ENCODE measurements around the gene BCKDHB. TPM values are rescaled to one million over a fixed set of nuclear protein-coding genes. Genes with fewer than 3 reads are reported as not detected.
"Not testable (repeated sequence)": the region's sequence is repeated elsewhere in the genome, so short reads cannot be mapped to it uniquely, and the experiment has no call there.

The BCKDHB gene
- total and polyA plus RNA-seq, 2 donors (not counting 1 experiment from before 2014, with no cell fraction given): 9.6 to 20.1 TPM

GRCh38 chr6:80287607-80288006, 181.1 kb downstream of the BCKDHB start:
- Histone ChIP-seq H3K9me3 (ENCODE audit: control extremely low read depth in 1 of 3, control insufficient read depth in 2 of 3, insufficient read depth in 1 of 3, low read length in 2 of 3) (peaks cover 0 to 13% (median under 1%) of the 10 kb centered on the region in 3 donors), H3K27ac (ENCODE audit: low read length in 2 of 2) (no peak overlapping the region), H2AFZ (ENCODE audit: insufficient read depth, low read depth, low read length, poor library complexity, severe bottlenecking) (no peak overlapping the region), H3K4me2 (replicated peaks; ENCODE audit: low read depth, low read length, poor library complexity, severe bottlenecking) (no peak overlapping the region), H3K27me3 (replicated peaks in 1 of 4; ENCODE audit: control extremely low read depth in 1 of 4, control insufficient read depth in 3 of 4, insufficient read depth in 4 of 4, low read length in 3 of 4) (no peaks in the 10 kb centered on the region), H3K4me1 (ENCODE audit: control insufficient read depth in 2 of 2, insufficient read depth in 2 of 2, low read length in 2 of 2) (no peaks in the 10 kb centered on the region), H3K9ac (ENCODE audit: low read length) (no peak overlapping the region), H3K79me2 (ENCODE audit: control insufficient read depth, insufficient read depth, low read length) (no peaks in the 10 kb centered on the region), H3K4me3 (ENCODE audit: control extremely low read depth in 1 of 5, extremely low read depth in 1 of 5, insufficient read depth in 1 of 5, low read depth in 2 of 5, low read length in 4 of 5) (no peak overlapping the region), H3K36me3 (replicated peaks in 1 of 2; ENCODE audit: control extremely low read depth in 1 of 2, control insufficient read depth in 1 of 2, extremely low read depth in 1 of 2, insufficient read depth in 2 of 2, low read length in 1 of 2) (no peaks in the 10 kb centered on the region), H4K20me1 (ENCODE audit: control insufficient read depth, insufficient read depth, low read length, poor library complexity, severe bottlenecking) (no peaks in the 10 kb centered on the region)
- ATAC-seq (ENCODE audit: low read depth) (no peak), DNase-seq (no peak)
- H3K27ac Mint-ChIP-seq: no peak overlapping the region
- no peaks in the 10 kb centered on the region for H3K27me3 Mint-ChIP-seq
- CTCF ChIA-PET: interaction anchor here (0.6 kb wide), 1 partner anchor 45 kb away, joined by 4 read pairs; no protein-coding TSS in a partner anchor
- WGBS (ENCODE audit: insufficient coverage): 80% methylated on average over 1 of the region's 3 CpGs
- H3K4me1 Mint-ChIP-seq: no peaks in the 10 kb centered on the region
- POLR2A ChIA-PET: no interaction called here
- H3K9me3 Mint-ChIP-seq (ENCODE audit: insufficient read depth): peaks cover 2% of the 10 kb centered on the region
- TF ChIP-seq EZH2 (IDR thresholded peaks at IDR 0.05; ENCODE audit: borderline replicate concordance, insufficient read depth, low read depth, low read length, poor library complexity, severe bottlenecking): no peak
- TF ChIP-seq CTCF (IDR thresholded peaks at IDR 0.05): no peak
- no peak overlapping the region for H3K4me3 Mint-ChIP-seq
- intact Hi-C loops (cut with micrococcal nuclease): no loop called here

GRCh38 chr6:80289727-80290126, 183.3 kb downstream of the BCKDHB start:
- H3K9me3 ChIP-seq (ENCODE audit: control extremely low read depth in 1 of 3, control insufficient read depth in 2 of 3, insufficient read depth in 1 of 3, low read length in 2 of 3): peaks cover 0 to 26% (median 11%) of the 10 kb centered on the region in 3 donors
- no peaks in the 10 kb centered on the region for H3K79me2 ChIP-seq (ENCODE audit: control insufficient read depth, insufficient read depth, low read length)
- ATAC-seq (ENCODE audit: low read depth) (no peak), DNase-seq (no peak)
- no peak overlapping the region for H3K27ac ChIP-seq (ENCODE audit: low read length in 2 of 2)
- no peaks in the 10 kb centered on the region for H3K4me1 ChIP-seq (ENCODE audit: control insufficient read depth in 2 of 2, insufficient read depth in 2 of 2, low read length in 2 of 2)
- no peaks in the 10 kb centered on the region for H4K20me1 ChIP-seq (ENCODE audit: control insufficient read depth, insufficient read depth, low read length, poor library complexity, severe bottlenecking)
- no peaks in the 10 kb centered on the region for H3K36me3 ChIP-seq (replicated peaks in 1 of 2; ENCODE audit: control extremely low read depth in 1 of 2, control insufficient read depth in 1 of 2, extremely low read depth in 1 of 2, insufficient read depth in 2 of 2, low read length in 1 of 2)
- POLR2A ChIA-PET: no interaction called here
- H3K4me1 Mint-ChIP-seq: no peaks in the 10 kb centered on the region
- H3K4me3 ChIP-seq (ENCODE audit: control extremely low read depth in 1 of 5, extremely low read depth in 1 of 5, insufficient read depth in 1 of 5, low read depth in 2 of 5, low read length in 4 of 5): no peak overlapping the region
- H3K27me3 Mint-ChIP-seq: no peaks in the 10 kb centered on the region
- no peak for TF ChIP-seq EZH2 (IDR thresholded peaks at IDR 0.05; ENCODE audit: borderline replicate concordance, insufficient read depth, low read depth, low read length, poor library complexity, severe bottlenecking)
- no peak for TF ChIP-seq CTCF (IDR thresholded peaks at IDR 0.05)
- CTCF ChIA-PET: no interaction called here
- no peak overlapping the region for H3K4me3 Mint-ChIP-seq
- H3K9me3 Mint-ChIP-seq (ENCODE audit: insufficient read depth): peaks cover 11% of the 10 kb centered on the region
- H3K4me2 ChIP-seq (replicated peaks; ENCODE audit: low read depth, low read length, poor library complexity, severe bottlenecking): no peak overlapping the region
- no peak overlapping the region for H3K27ac Mint-ChIP-seq
- no peak overlapping the region for H3K9ac ChIP-seq (ENCODE audit: low read length)
- intact Hi-C loops (cut with micrococcal nuclease): no loop called here
- 67% methylated on average over 3 of the region's 3 CpGs for WGBS (ENCODE audit: insufficient coverage)
- no peaks in the 10 kb centered on the region for H3K27me3 ChIP-seq (replicated peaks in 1 of 4; ENCODE audit: control extremely low read depth in 1 of 4, control insufficient read depth in 3 of 4, insufficient read depth in 4 of 4, low read length in 3 of 4)
- H2AFZ ChIP-seq (ENCODE audit: insufficient read depth, low read depth, low read length, poor library complexity, severe bottlenecking): no peak overlapping the region

GRCh38 chr6:80294531-80294930, 188.1 kb downstream of the BCKDHB start:
- POLR2A ChIA-PET; H3K79me2 ChIP-seq (ENCODE audit: control insufficient read depth, insufficient read depth, low read length); H3K4me1 ChIP-seq (ENCODE audit: control insufficient read depth in 2 of 2, insufficient read depth in 2 of 2, low read length in 2 of 2); H3K27ac ChIP-seq (ENCODE audit: low read length in 2 of 2); H3K27ac Mint-ChIP-seq; H3K9ac ChIP-seq (ENCODE audit: low read length); intact Hi-C loops (cut with micrococcal nuclease); H3K27me3 ChIP-seq (replicated peaks in 1 of 4; ENCODE audit: control extremely low read depth in 1 of 4, control insufficient read depth in 3 of 4, insufficient read depth in 4 of 4, low read length in 3 of 4); H4K20me1 ChIP-seq (ENCODE audit: control insufficient read depth, insufficient read depth, low read length, poor library complexity, severe bottlenecking); ATAC-seq (ENCODE audit: low read depth); H3K4me1 Mint-ChIP-seq; H2AFZ ChIP-seq (ENCODE audit: insufficient read depth, low read depth, low read length, poor library complexity, severe bottlenecking); H3K36me3 ChIP-seq (replicated peaks in 1 of 2; ENCODE audit: control extremely low read depth in 1 of 2, control insufficient read depth in 1 of 2, extremely low read depth in 1 of 2, insufficient read depth in 2 of 2, low read length in 1 of 2); H3K4me3 ChIP-seq (ENCODE audit: control extremely low read depth in 1 of 5, extremely low read depth in 1 of 5, insufficient read depth in 1 of 5, low read depth in 2 of 5, low read length in 4 of 5); H3K4me3 Mint-ChIP-seq; H3K4me2 ChIP-seq (replicated peaks; ENCODE audit: low read depth, low read length, poor library complexity, severe bottlenecking); H3K27me3 Mint-ChIP-seq; CTCF ChIA-PET: not testable (repeated sequence)
- peak; percentile 2 for DNase-seq
- H3K9me3 ChIP-seq (ENCODE audit: control extremely low read depth in 1 of 3, control insufficient read depth in 2 of 3, insufficient read depth in 1 of 3, low read length in 2 of 3): peaks cover 0 to 25% (median 16%) of the 10 kb centered on the region in 3 donors
- no CpG with 5 or more reads among the region's 4 CpGs for WGBS (ENCODE audit: insufficient coverage)
- H3K9me3 Mint-ChIP-seq (ENCODE audit: insufficient read depth): peaks cover 15% of the 10 kb centered on the region

Measured in B cell (primary cell).